Placental epithelial cell (primary cell): ENCODE results near the gene SIK2. TPM values are rescaled to one million over a fixed set of nuclear protein-coding genes. Genes with fewer than 3 reads are reported as not detected.

Experiments
- total RNA-seq: library from RNA; depleted of rRNA; stranded (reverse); fragments of >200 nt; gene quantifications from 2 replicates; pipeline ENCODE4 v1.2.3, GENCODE V29; 2012

The SIK2 gene
- total RNA-seq: 13.2 and 13.3 TPM in 2 replicates

GRCh38 chr11:111601979-111602864 is at the start of gene SIK2:
TSS of gene SIK2 (plus strand) at chr11:111602449. CDS start at chr11:111602564, 115 bp downstream.

GRCh38 chr11:111765984-111766833 is 164.0 kb downstream of the SIK2 start, which contains the start of gene PPP2R1B:
TSS of gene PPP2R1B (minus strand) at chr11:111766389. CDS start at chr11:111766361, 28 bp downstream.

Other genes with a start within 250 kb of the SIK2 start
- gene POU2AF1, start 223.2 kb upstream of the SIK2 start, total RNA-seq: not detected in 2 replicates
- 0.22 and 0.39 TPM in 2 replicates for gene BTG4, start 90.1 kb upstream of the SIK2 start, total RNA-seq
- not detected in 2 replicates for gene HOATZ, start 87.7 kb upstream of the SIK2 start, total RNA-seq
- gene LAYN, start 61.7 kb upstream of the SIK2 start, total RNA-seq: 53.7 and 82.4 TPM in 2 replicates
- 12.6 and 32.2 TPM in 2 replicates for gene PPP2R1B, start 163.9 kb downstream of the SIK2 start, total RNA-seq